ENCODE results near the gene HNRNPCL1. TPM values are rescaled to one million over a fixed set of nuclear protein-coding genes. Genes with fewer than 3 reads are reported as not detected.
"Not testable (repeated sequence)": the region's sequence is repeated elsewhere in the genome, so short reads cannot be mapped to it uniquely, and the experiment has no call there.

HNRNPCL1 gene
- total and polyA plus RNA-seq, 2 of the 13 experiments (the other 11 are each of a cell fraction or from before 2014, with no cell fraction given): not detected

- H3K27me3 ChIP-seq (ENCODE audit: control insufficient read depth in 1 of 2, insufficient read depth in 2 of 2, low read length in 2 of 2); H3K9me3 ChIP-seq (ENCODE audit: low read length); H3K27ac ChIP-seq (ENCODE audit: extremely low read length, insufficient read depth, low read length); FAIRE-seq; H3K4me2 ChIP-seq (ENCODE audit: low read depth, low read length); H2AFZ ChIP-seq (ENCODE audit: low read length); intact Hi-C loops (cut with micrococcal nuclease; ENCODE audit: unreplicated experiment); H4K20me1 ChIP-seq (ENCODE audit: insufficient read depth, low read length); H3K36me3 ChIP-seq (replicated peaks in 1 of 2; ENCODE audit: control insufficient read depth in 1 of 2, insufficient read depth in 2 of 2, low read length in 2 of 2); CTCF ChIA-PET (ENCODE audit: low intra/inter-chr PET ratio, low total read pairs); H3K4me1 ChIP-seq (ENCODE audit: insufficient read depth, low read length); POLR2A ChIA-PET; ATAC-seq; DNase-seq (ENCODE audit: low spot score); H3K79me2 ChIP-seq (ENCODE audit: insufficient read depth, low read length); BruUV-seq (replicated peaks); H3K9ac ChIP-seq (ENCODE audit: insufficient read depth, low read depth, low read length); H3K4me3 ChIP-seq (replicated peaks in 1 of 3; ENCODE audit: insufficient read depth in 1 of 3, low read depth in 2 of 3, low read length in 3 of 3); in situ Hi-C loops (cut with HindIII; ENCODE audit: extremely low pct_ligation_motif_present, low pct_unique_long_range_greater_than_20kb): not testable (repeated sequence)
- WGBS (ENCODE audit: low lambda C conversion rate): 0% methylated on average over 3 of the region's 3 CpGs
Measured at GRCh38 chr1:12831310-12831709, 17.2 kb downstream of the HNRNPCL1 start, which contains the start of gene PRAMEF11. TSS of gene PRAMEF11 (minus strand) at chr1:12831410. CDS start at chr1:12828789, 2,621 bp downstream.

DNA sequence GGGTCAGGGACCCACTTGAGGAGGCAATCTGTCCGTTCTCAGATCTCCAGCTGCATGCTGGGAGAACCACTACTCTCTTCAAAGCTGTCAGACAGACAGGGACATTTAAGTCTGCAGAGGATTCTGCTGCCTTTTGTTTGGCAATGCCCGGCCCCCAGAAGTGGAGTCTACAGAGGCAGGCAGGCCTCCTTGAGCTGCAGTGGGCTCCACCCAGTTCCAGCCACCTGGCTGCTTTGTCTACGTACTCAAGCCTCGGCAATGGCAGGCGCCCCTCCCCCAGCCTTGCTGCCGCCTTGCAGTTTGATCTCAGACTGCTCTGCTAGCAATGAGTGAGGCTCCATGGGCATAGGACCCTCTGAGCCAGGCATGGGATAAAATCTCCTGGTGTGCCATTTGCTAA lies 29.5 kb downstream of the HNRNPCL1 start:
- H3K9ac ChIP-seq (ENCODE audit: insufficient read depth, low read depth, low read length); in situ Hi-C loops (cut with HindIII; ENCODE audit: extremely low pct_ligation_motif_present, low pct_unique_long_range_greater_than_20kb); POLR2A ChIA-PET; H3K4me1 ChIP-seq (ENCODE audit: insufficient read depth, low read length); H3K27ac ChIP-seq (ENCODE audit: extremely low read length, insufficient read depth, low read length); H3K27me3 ChIP-seq (ENCODE audit: control insufficient read depth in 1 of 2, insufficient read depth in 2 of 2, low read length in 2 of 2); H3K79me2 ChIP-seq (ENCODE audit: insufficient read depth, low read length); ATAC-seq; H4K20me1 ChIP-seq (ENCODE audit: insufficient read depth, low read length); intact Hi-C loops (cut with micrococcal nuclease; ENCODE audit: unreplicated experiment); H2AFZ ChIP-seq (ENCODE audit: low read length); H3K4me2 ChIP-seq (ENCODE audit: low read depth, low read length); H3K36me3 ChIP-seq (replicated peaks in 1 of 2; ENCODE audit: control insufficient read depth in 1 of 2, insufficient read depth in 2 of 2, low read length in 2 of 2); BruUV-seq (replicated peaks); H3K9me3 ChIP-seq (ENCODE audit: low read length); DNase-seq (ENCODE audit: low spot score); CTCF ChIA-PET (ENCODE audit: low intra/inter-chr PET ratio, low total read pairs); H3K4me3 ChIP-seq (replicated peaks in 1 of 3; ENCODE audit: insufficient read depth in 1 of 3, low read depth in 2 of 3, low read length in 3 of 3); FAIRE-seq: not testable (repeated sequence)
- no CpG with 5 or more reads among the region's 6 CpGs for WGBS (ENCODE audit: low lambda C conversion rate)

GRCh38 chr1:12811409-12811784 lies 37.1 kb downstream of the HNRNPCL1 start:
- ATAC-seq: no peak
- in situ Hi-C loops (cut with HindIII; ENCODE audit: extremely low pct_ligation_motif_present, low pct_unique_long_range_greater_than_20kb): no loop called here
- TF ChIP-seq ZNF136 (CRISPR knock-in tag; IDR thresholded peaks at IDR 0.05; ENCODE audit: low read depth): no peak
- no peak for TF ChIP-seq PAXIP1 (CRISPR knock-in tag; conservative IDR thresholded peaks at IDR 0.05)
- no peak for TF ChIP-seq ZSCAN5A (CRISPR knock-in tag; IDR thresholded peaks at IDR 0.05; ENCODE audit: borderline replicate concordance)
- TF ChIP-seq MTA3 (CRISPR knock-in tag; IDR thresholded peaks at IDR 0.05): no peak
- TF ChIP-seq HNRNPK (IDR thresholded peaks at IDR 0.05; ENCODE audit: low read depth, low read length, poor library complexity, severe bottlenecking): no peak
- TF ChIP-seq PAX8 (CRISPR knock-in tag; IDR thresholded peaks at IDR 0.05; ENCODE audit: borderline replicate concordance): no peak
- no peak for TF ChIP-seq ZNF101 (CRISPR knock-in tag; IDR thresholded peaks at IDR 0.05; ENCODE audit: borderline replicate concordance, low read depth)

More at GRCh38 chr1:12811409-12811784, 37.1 kb downstream of the HNRNPCL1 start:
- Histone ChIP-seq H3K27ac (ENCODE audit: extremely low read length, insufficient read depth, low read length) (no peak overlapping the region), H3K4me2 (ENCODE audit: low read depth, low read length) (no peak overlapping the region), H3K4me1 (ENCODE audit: insufficient read depth, low read length) (no peaks in the 10 kb centered on the region), H3K36me3 (replicated peaks in 1 of 2; ENCODE audit: control insufficient read depth in 1 of 2, insufficient read depth in 2 of 2, low read length in 2 of 2) (no peaks in the 10 kb centered on the region), H3K9ac (ENCODE audit: insufficient read depth, low read depth, low read length) (no peak overlapping the region), H3K79me2 (ENCODE audit: insufficient read depth, low read length) (no peaks in the 10 kb centered on the region), H3K4me3 (replicated peaks in 1 of 3; ENCODE audit: insufficient read depth in 1 of 3, low read depth in 2 of 3, low read length in 3 of 3) (no peak overlapping the region), H3K9me3 (ENCODE audit: low read length) (no peaks in the 10 kb centered on the region), H2AFZ (ENCODE audit: low read length) (no peak overlapping the region), H3K27me3 (ENCODE audit: control insufficient read depth in 1 of 2, insufficient read depth in 2 of 2, low read length in 2 of 2) (peaks cover 1 to 3% of the 10 kb centered on the region in 2 experiments; a peak in 2 of 5 replicates), H4K20me1 (ENCODE audit: insufficient read depth, low read length) (no peaks in the 10 kb centered on the region)
- intact Hi-C loops (cut with micrococcal nuclease; ENCODE audit: unreplicated experiment): no loop called here
- BruUV-seq (replicated peaks): no TSS peak
- ChIA-PET CTCF (ENCODE audit: low intra/inter-chr PET ratio, low total read pairs) (no interaction called here), POLR2A (no interaction called here)
- FAIRE-seq: no peak
- DNase-seq (ENCODE audit: low spot score): no peak
- 22% methylated on average over 2 of the region's 2 CpGs for WGBS (ENCODE audit: low lambda C conversion rate)

Measured in HepG2 (cell line).